A549 (cell line): ENCODE measurements around the gene EVX1.

Experiments used
- CTCF ChIP-seq: fragments of >200 bp; sonication (Bioruptor Twin); formaldehyde crosslinking; IDR thresholded peaks from 3 replicates; pipeline ENCODE4 v1.5.1; 2016
- FOXS1 ChIP-seq: fragments of 250-450 bp; sonication (Bioruptor Pico); IDR thresholded peaks from 2 replicates; pipeline ENCODE4 v1.5.0; 2020; ENCODE audit warnings: mild to moderate bottlenecking, moderate library complexity
- JUN ChIP-seq, 2 experiments: fragments of >200 bp; sonication (Bioruptor Twin); formaldehyde crosslinking; IDR thresholded peaks; 2 replicates in 1 of 2; 3 replicates in 1 of 2; pipeline ENCODE4 v1.6.1; 2016 to 2017
- RAD21 ChIP-seq, 2 experiments: fragments of >200 bp in 1 of 2; sonication (Bioruptor Twin) in 1 of 2; formaldehyde crosslinking in 1 of 2; IDR thresholded peaks in 1 of 2; conservative IDR thresholded peaks in 1 of 2; 2 replicates in 1 of 2; 3 replicates in 1 of 2; pipeline ENCODE4 v1.6.1; 2012 to 2018; ENCODE audit warnings: inconsistent platforms in 1 of 2
- RARB ChIP-seq: fragments of 250-450 bp; sonication (Bioruptor Pico); IDR thresholded peaks from 2 replicates; pipeline ENCODE4 v1.8.0; 2021; ENCODE audit warnings: mild to moderate bottlenecking, moderate library complexity
- TF ChIP-seq, protein P1 (sequence below): IDR thresholded peaks from 2 replicates; pipeline ENCODE4 v1.6.1; 2012

DNA sequence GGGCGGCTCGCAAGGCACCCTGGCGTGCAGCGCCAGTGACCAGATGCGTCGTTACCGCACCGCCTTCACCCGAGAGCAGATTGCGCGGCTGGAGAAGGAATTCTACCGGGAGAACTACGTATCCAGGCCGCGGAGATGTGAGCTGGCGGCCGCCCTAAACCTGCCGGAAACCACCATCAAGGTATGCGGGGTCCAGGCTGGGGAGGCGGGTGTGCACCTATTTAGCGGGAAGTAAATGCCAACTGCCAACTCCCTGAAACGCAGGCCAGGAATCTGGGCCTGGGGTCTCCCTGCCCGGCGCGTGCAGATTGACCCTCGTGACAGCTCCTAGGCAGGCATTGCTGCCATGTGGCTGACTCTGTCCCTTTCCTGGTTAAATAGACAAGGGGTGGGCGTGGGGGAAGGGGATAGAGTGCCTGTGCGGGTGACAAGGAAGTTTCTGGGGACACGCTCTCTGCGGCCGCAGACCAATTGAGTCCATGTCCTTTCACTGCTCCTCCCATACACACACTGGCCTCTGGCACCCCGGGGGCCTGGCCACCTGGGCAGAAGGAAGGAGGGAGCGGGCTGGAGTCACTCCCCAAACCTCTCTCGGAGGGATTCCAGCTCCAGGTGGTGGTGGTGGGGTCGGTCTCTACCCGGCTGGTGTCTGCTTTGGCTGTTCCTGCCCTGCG lies 2.7 kb downstream of the EVX1 start:
- TF ChIP-seq CTCF, result no peak
- TF ChIP-seq RAD21 (conservative IDR thresholded peaks at IDR 0.05 in 1 of 2, IDR thresholded peaks at IDR 0.05 in 1 of 2), result no peak
- no peak for TF ChIP-seq RARB (CRISPR knock-in tag)
- TF ChIP-seq JUN (IDR thresholded peaks at IDR 0.05), result no peak
- TF ChIP-seq FOXS1 (CRISPR knock-in tag), result no peak
- TF ChIP-seq, protein P1, sequence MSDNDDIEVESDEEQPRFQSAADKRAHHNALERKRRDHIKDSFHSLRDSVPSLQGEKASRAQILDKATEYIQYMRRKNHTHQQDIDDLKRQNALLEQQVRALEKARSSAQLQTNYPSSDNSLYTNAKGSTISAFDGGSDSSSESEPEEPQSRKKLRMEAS, result no peak
